DMS 273 treated with DMSO at 0.1 percent for 48 hours (cell line): ENCODE results near the gene FILIP1L.

Source experiments
- DNase-seq: peaks from one replicate; lab custom pipeline; 2025; lab: John Stamatoyannopoulos, UW

Gene FILIP1L

DNA sequence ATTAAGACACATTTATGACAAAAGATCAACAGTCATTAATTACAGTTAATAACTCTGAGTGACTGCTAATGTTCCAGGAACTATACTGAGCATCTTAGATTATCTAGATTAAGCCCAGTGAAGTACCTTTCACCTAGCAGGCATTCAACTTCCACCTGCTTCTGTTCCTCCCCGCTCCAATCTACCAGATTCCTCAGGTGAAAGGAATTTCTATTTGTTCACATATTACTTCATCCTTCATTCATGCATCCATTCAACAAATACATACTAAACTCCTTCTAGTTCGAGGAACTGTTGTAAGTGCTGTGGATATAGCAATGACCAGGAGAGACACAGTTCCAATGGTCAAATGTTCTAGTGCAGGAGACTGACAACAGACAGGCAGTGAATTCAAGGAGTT is 139.3 kb downstream of the FILIP1L start:
- DNase-seq = no peak

GRCh38 chr3:99972380-99973104 is 141.8 kb downstream of the FILIP1L start:
- peak; percentile 20 for DNase-seq

GRCh38 chr3:99971761-99972160 is 142.5 kb downstream of the FILIP1L start:
- DNase-seq = no peak

DNA sequence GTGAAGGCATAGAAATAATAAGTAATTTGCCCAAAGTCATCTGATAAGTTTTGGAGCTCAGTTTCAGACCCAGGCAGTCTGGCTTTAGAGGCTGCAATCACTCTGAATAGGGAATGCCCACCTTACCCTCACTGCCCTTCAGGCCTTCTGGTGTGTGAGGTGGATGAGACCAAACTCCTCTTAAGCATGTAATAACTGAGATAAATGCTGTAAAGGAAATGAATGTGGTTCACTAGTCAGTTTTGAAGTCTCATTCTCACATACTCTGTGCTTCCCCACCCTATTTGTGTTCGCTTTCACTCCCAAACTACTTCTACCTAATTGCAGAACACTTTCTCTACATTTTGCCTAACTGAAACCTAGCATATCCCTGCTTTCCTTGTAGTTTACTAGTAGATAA is 144.1 kb downstream of the FILIP1L start:
- no peak for DNase-seq

DNA sequence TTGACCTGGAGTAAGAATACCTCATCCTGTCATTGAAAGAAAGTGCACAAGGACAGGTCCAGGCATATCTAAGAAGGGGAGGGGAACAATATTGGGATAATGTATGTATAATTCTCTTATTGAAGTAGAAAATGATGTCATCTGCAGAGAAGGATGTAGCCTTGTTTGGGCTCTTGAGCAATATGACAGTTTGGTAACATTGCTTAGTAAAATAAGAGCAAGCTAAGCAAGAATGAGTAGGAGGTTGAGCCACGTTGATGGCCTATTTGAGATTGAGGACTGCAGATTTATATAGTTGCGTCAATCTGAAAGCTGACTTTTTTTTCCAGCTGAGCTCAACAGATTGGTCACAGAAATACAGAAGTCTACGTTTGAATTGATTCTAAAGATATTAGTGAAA is 145.2 kb downstream of the FILIP1L start:
- DNase-seq = no peak

GRCh38 chr3:99967796-99968195 is 146.5 kb downstream of the FILIP1L start:
- DNase-seq = no peak

- DNase-seq = no peak
Observed at GRCh38 chr3:99966662-99967416, 147.5 kb downstream of the FILIP1L start.

DNA sequence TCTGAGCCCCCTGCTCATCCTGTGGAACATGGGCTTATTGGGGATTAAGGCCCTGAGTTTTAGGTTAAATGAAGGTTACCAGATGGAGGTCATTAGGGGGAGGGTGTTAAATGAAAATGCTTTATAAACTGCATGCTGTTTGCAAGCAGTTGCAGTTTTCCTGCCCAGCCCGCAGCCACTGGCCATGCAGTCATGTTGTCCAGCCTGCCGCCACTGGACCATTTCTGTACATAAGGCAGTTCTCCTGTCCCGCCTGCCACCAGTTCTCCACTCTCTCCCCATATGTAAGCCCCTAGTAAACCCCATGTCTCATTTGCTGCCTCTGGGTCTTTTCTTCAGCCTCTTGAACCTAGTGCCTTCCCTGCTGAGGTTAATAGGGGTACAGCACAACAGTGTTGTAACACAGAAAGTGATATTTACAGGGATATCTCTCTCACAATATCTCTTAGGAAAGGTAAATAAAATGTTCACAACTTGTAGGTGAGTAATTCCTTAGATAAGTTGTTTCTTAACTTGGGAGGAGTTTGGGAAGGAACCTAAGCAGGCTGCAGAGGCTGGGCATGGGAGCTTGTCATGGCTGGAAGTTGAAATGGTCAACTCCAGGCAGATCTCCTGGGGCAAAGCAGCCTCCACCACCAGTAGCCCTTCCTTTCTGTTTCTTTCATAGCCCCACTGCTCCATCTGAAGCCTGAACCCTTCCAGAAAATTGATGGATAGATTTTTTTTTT is 148.5 kb downstream of the FILIP1L start:
- no peak for DNase-seq

- no peak for DNase-seq
Observed at GRCh38 chr3:99965077-99965476, 149.2 kb downstream of the FILIP1L start.

- DNase-seq = no peak
Observed at GRCh38 chr3:99962703-99963102, 151.6 kb downstream of the FILIP1L start.

DNA sequence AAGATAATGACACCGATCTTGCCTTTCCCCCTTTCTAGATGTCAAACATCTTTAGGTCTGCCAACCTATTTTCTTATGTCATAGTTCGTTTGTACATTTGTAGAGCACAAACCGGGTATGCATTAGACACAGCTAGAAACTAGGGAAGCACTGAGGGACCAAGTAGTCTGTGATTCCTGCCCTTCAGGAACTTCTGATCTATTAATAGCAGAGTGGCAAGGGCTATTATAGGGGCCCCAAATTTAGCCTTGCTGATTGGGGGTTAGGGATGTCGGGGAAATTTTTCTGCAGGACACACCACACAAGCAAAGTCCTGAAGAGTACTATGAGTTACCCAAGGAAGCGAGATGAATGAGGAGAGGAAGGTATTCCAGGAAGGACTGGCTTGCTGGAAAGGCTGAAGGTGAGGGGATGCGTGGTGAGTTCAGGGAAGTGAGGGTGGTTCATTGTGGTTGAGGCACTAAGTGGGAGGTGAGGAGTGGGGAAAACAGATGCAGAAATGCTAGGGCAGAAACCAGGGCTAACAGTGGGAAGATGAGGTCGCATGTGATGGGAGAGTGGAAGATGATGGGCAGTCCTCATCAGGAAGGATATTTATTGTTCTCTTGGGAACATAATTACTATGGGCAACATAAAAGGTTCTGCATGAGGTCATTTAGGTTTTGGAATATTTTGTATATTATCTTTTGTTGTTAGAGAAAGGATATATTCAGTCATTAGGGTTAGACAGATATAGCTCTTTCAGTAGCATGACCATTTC is 152.4 kb downstream of the FILIP1L start:
- no peak for DNase-seq

- no peak for DNase-seq
Observed at GRCh38 chr3:99960941-99961340, 153.4 kb downstream of the FILIP1L start.

- DNase-seq = no peak
Observed at GRCh38 chr3:99960123-99960878, 154.0 kb downstream of the FILIP1L start.

GRCh38 chr3:99958222-99958912 is 155.9 kb downstream of the FILIP1L start:
- DNase-seq = no peak

GRCh38 chr3:99957151-99957796 is 157.0 kb downstream of the FILIP1L start:
- no peak for DNase-seq

DNA sequence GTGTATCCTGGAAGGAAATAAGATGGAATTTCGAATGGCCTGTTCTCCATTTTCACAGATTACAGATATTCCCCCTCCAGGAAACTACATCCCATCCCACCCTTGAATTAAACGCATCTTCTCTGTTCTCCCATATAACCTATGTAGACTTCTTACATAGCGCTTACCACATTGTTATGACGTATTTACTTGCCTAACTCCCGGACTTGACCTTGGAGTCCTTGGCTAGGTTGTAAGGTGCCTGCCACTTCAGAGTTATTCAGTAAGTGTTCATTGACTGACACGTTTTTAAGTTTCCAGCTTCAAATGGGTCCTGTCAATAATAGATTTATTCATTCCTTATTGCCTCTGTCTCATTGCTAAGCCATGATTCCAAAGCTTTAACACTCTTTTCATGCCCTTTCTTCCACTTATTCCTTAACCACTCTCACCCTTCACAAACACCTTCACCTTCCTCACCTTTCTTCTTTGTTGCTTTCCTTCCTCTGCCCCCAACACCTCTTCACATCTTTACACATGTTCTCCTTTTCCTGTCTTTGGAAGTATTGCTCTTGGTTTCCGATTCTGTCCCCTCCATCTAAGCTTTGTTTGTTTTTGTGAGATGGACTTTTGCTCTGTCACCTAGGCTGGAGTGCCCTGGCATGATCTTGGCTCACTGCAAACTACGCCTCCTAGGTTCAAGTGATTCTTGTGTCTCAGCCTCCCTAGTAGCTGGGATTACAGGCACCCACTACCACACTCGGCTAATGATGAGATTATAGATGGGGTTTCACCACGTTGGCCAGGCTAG is 158.3 kb downstream of the FILIP1L start:
- DNase-seq = no peak

DNA sequence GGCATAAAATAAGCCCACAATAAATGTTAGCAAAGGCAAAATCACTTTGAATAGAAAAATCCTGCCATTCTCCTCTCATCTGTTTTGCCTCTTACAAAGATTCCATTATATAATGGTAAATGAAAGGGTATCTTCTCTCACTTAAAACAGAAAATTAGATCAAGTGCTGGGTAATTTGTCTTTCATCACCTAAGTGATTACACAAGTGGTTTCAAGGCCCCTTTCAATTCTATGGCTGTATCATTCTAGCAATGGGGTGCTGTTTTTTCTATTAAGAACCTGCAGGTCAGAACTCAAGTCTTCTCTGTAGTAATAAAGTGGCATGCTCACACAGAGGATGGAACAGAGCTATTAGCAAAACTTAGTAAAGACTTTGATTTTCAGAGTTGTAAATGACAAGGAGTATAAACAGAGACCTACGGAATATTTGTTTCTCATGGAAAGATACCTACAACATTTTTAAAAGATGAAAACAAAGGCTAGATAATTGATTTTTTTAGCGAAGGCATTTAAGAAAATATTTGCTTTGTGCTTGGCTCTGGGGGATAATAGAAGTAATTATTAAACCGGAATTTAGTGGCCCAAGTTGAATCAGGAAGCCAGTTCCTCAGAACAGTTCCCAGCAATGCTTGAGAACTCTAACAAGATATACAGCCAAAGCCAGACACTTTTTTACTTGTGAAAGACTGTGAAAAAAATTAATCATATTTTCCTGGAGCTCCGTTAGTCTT is 159.2 kb downstream of the FILIP1L start:
- DNase-seq = no peak

- DNase-seq = no peak
Observed at GRCh38 chr3:99953596-99953995, 160.7 kb downstream of the FILIP1L start.

GRCh38 chr3:99952306-99952705 is 162.0 kb downstream of the FILIP1L start:
- no peak for DNase-seq
